HG02678 (cell line): Measurements from ENCODE around the gene SLC9A5.

ENCODE experiments used
- ATAC-seq: cut with Tn5 transposase; IDR thresholded peaks from one replicate; pipeline ENCODE4 v1.9.1; 2021; ENCODE audit warnings: mild to moderate bottlenecking, moderate library complexity; ENCODE audit not compliant: unreplicated experiment

SLC9A5 gene

DNA sequence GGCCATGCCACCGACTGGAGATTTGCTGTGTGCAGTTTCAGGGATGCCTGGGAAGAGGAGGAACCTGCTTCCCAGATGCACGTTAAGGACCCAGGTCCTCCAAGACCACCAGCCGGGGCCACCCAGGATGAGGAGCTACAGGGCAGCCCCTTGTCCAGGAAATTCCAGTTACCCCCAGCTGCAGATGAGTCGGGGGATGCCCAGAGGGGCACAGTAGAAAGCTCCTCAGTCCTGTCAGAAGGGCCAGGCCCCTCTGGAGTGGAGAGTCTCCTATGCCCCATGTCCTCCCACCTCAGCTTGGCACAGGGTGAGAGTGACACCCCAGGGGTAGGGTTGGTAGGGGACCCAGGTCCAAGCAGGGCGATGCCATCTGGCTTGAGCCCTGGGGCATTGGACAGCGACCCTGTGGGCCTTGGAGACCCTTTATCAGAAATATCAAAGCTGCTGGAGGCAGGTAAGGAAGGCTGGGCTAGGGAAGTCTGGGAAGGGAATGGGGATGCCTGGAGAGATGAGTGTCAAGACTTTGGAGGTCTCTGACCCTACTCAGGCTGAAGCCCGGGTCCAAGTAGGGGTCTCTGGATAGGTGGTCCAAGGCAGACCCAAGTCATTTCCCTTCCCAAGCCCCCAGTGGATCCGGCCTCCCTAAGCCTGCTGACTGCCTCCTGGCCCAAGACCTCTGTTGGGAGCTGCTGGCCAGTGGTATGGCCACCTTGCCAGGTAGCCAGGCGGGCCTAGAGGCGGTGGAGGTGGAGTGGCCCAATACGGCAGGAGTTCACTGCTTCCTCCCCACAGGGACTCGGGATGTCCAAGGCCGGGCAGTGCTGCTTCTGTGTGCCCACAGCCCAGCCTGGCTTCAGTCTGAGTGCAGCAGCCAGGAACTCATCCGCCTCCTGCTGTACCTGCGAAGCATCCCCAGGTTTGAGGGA is 31.6 kb downstream of the SLC9A5 start:
- ATAC-seq: no peak

- ATAC-seq: no peak
Measured at GRCh38 chr16:67281536-67282446, 33.0 kb downstream of the SLC9A5 start.

- ATAC-seq: no peak
Measured at GRCh38 chr16:67282447-67282805, 33.6 kb downstream of the SLC9A5 start.

DNA sequence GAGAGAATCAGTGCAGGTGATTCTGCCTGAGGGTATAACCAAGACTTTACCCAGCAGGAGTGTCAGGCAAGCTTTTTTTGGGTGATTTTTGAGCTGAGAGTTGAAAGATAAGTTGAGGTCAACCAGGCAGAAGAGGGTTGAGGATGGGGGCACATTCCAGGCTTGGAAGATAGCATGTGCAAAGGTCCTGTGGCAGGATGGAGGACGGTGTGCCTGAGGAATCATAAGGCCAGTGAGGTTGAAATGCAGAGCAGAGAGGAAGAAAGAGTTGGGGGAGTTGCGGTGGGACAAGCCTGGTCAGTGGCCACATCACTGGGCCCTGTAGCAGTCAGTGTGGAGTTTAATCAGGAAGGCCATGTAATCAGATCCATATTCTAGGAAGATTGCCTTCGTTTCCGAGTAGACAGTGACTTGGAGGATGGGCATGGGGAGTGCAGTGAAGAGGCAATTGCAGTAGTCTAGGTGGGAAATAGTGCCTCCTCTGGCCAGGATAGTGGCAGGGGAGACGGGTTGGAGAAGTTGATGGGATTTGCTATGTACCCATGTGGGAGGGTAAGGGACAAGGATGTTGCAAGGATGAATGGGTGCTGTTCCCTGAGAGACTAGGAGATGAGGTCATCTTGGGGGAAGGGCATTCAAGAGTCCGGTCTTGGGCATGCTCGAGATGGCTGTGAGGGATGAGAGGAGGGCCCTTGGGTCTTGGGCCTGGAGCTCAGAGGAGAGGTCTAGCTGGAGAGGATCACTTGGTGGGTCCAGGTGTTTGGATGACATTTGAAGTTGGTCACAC is 34.5 kb downstream of the SLC9A5 start:
- no peak for ATAC-seq

DNA sequence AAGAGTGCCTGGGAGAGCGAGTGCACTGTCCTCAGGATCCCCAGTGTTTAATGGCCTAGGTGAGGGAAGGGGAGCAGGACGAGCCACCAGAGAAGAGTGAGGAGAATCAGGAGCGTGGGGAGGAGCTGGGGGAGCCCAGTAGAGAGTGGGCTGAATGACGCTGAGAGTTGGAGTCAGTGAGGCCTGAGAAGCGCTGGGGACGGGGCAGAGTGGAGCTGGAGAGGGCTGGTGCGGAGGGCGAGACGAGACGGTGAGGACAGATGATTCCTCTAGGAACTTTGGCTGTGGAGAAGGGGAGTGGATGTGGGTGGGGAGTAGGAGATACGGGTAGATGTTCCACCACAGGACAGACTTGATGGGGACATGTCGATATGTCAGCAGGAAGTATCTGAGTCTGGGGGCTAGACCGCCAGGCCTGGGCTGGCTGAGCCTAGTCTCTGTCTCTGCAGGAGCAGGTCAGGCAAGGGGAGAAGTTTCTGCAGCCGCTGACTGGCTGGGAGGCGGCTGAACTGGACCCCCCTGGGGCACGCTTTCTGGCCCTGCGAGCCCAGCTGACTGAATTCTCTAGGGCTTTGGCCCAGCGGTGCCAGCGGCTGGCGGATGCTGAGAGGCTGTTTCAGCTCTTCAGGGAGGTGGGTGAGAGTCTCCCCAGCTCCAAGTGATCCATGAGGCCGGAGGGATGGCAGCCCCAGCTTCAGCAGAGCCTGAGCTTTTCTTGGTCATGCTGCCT is 35.2 kb downstream of the SLC9A5 start:
- no peak for ATAC-seq

DNA sequence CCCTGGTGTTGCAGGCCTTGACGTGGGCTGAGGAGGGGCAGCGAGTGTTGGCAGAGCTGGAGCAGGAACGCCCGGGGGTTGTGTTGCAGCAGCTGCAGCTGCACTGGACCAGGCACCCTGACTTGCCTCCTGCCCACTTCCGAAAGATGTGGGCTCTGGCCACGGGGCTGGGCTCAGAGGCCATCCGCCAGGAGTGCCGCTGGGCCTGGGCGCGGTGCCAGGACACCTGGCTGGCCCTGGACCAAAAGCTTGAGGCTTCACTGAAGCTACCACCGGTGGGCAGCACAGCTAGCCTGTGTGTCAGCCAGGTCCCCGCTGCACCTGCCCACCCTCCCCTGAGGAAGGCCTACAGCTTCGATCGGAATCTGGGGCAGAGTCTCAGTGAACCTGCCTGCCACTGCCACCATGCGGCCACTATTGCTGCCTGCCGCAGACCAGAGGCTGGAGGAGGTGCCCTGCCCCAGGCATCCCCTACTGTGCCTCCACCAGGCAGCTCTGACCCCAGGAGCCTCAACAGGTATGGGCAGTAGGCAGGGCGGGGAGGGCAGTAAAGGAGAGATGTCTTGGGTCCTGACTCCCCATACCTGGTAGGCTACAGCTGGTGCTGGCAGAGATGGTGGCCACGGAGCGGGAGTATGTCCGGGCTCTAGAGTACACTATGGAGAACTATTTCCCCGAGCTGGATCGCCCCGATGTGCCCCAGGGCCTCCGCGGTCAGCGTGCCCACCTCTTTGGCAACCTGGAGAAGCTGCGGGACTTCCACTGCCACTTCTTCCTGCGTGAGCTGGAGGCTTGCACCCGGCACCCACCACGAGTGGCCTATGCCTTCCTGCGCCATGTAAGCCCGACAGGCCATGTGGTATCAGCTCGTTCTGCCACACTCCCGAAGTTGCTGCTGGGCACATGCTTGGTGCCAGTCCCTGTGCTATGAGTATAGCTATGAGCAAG is 36.2 kb downstream of the SLC9A5 start:
- no peak for ATAC-seq

GRCh38 chr16:67286441-67287235 is 37.9 kb downstream of the SLC9A5 start:
- no peak for ATAC-seq

- ATAC-seq: no peak
Measured at GRCh38 chr16:67287960-67288359, 39.2 kb downstream of the SLC9A5 start.

DNA sequence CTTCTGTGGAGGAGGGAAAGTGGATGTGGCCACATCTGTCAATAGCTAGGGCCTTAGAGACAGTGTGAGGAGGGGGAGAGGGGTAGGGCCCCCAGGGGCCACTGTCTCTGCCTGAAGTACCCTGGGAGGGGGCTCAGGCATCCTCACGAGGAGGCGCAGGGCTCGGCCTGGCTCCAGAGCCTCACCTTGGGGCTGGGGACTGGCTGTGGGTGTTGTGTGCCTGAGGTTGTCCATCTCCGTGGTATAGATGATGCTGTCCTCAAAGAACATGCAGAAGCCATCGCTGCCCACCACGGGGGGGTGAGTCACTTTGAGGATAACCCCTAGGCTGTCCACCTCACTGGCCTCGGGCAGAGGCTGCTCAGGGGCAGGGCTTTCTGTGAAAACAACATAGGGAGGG is 42.7 kb downstream of the SLC9A5 start:
- ATAC-seq: no peak

GRCh38 chr16:67294171-67294757 is 45.5 kb downstream of the SLC9A5 start:
- no peak for ATAC-seq

DNA sequence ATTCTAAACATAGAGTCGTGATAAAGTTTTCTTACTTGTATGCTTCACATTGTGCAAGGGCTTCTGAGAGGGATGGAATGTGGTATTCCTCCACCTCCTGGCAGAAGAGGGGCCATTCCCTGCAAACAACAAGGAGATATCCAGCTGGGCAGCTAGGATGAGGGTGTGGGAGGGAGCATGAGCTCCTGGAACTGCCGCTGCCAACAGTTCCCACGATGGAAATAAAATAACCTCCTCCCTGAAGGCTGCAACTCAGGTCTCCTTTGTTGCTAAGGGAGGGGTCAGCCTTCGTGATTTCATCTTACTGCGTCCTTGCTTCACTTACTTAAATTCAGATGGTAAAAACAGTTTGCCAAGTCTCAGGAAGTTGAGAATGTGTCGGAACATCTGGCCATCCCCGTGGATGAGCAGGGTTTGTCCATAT is 46.2 kb downstream of the SLC9A5 start:
- no peak for ATAC-seq

GRCh38 chr16:67296420-67296819 is 47.6 kb downstream of the SLC9A5 start:
- ATAC-seq: no peak

- no peak for ATAC-seq
Measured at GRCh38 chr16:67298277-67298676, 49.5 kb downstream of the SLC9A5 start.

DNA sequence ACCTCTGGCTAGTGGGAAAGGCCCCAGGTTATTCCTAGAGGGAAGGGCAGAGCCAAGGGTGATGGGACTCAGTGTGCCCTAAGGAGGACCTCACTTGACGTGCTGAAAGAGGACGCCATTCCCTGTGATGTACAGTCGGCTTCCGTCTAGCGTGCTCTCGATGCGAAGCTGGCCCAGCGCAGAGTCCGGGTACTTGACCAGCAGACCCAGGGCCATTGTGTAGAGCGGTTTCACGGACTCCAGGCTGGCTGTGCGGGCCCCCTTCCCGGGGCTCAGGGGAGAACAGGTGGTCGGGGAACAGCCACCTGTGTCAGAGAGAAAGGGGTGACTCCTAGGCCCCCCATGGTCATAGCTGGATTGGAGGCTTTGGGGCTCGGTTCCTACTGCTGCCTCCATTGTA is 50.5 kb downstream of the SLC9A5 start:
- ATAC-seq: no peak

DNA sequence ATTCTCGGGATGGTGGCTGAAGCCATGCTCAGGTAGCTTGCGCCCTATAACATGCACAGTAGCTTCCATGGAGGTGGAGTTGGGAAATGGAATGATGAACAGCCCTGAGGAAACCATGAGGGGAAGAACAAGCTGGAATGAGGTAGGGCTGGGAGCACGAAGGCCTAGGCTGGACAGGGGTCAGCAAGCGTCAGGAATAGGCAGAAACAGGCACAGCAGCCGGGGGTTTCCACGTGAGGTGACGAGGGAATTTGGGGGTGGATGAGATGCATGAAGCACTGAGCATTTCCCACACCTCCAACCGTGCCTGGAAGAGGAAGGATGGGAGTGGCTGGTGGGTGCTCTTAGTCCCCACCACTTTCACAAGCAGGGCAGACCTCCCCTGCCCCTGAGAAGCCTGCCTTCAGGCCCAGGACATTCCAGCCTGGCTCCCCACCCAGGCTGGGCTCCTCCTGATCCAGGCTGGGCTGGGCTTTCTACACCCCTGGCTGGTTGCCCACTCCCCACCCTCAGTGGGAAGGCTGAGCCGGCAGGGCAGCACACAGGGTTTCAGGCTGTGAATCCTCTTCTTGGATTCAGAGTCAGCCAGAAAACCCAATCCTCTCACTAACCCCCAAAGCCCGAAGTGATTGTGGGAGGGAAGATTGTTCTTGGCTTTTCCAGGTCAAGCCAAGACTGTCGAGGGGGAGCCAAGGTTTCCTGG is 52.5 kb downstream of the SLC9A5 start:
- ATAC-seq: no peak

GRCh38 chr16:67302076-67302475 is 53.3 kb downstream of the SLC9A5 start:
- no peak for ATAC-seq

DNA sequence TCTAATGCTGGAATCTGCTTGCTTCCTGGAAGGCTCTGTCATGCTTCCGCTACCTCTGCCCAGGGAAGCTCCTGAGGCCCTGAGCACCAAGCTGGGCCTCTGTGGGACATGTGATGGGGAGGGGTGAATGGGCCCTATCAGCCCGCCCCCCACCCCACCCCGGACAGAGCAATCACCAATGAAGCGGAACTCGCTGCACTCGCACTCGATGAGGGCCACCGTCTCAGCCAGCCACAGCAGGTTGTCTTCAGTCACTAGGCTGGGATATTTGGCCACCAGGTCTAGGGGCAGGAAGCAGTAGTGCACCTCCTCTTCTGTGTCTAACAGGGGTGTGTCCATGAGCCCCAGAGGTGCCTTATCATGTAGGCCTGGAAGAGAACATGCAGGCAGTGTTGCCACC is 54.2 kb downstream of the SLC9A5 start:
- no peak for ATAC-seq
